Endometrium (tissue), 2 donors: Measurements from ENCODE around the gene RASAL3.
"Not testable (repeated sequence)": the region's sequence is repeated elsewhere in the genome, so short reads cannot be mapped to it uniquely, and the experiment has no call there.

Experiments used
- FAIRE-seq: peaks from 2 replicates; lab custom pipeline; 2012; peaks lifted over from hg19 to GRCh38; lab: Jason Lieb, UNC
- donor health status: control.
- donor health status: control.

The RASAL3 gene

GRCh38 chr19:15464394-15465385 lies at the start of gene RASAL3:
Gene RASAL3 (minus strand): TSS chr19:15464544. CDS start chr19:15464358, 186 bp downstream.
- no peak for FAIRE-seq

- no peak for FAIRE-seq
Observed at GRCh38 chr19:15511671-15512424, 47.5 kb upstream of the RASAL3 start.

GRCh38 chr19:15508035-15508710 lies 43.8 kb upstream of the RASAL3 start, which contains the start of gene CYP4F22:
Gene CYP4F22 (plus strand): TSS chr19:15508525. CDS start chr19:15525337, 16,812 bp downstream.
- FAIRE-seq: no peak

GRCh38 chr19:15507068-15508034 lies 43.0 kb upstream of the RASAL3 start:
- FAIRE-seq: no peak

- no peak for FAIRE-seq
Observed at GRCh38 chr19:15506074-15506571, 41.8 kb upstream of the RASAL3 start.

- FAIRE-seq: no peak
Observed at GRCh38 chr19:15502264-15502663, 37.9 kb upstream of the RASAL3 start.

- FAIRE-seq: no peak
Observed at GRCh38 chr19:15501596-15501995, 37.3 kb upstream of the RASAL3 start.

- no peak for FAIRE-seq
Observed at GRCh38 chr19:15498910-15499309, 34.6 kb upstream of the RASAL3 start.

GRCh38 chr19:15498156-15498858 lies 34.0 kb upstream of the RASAL3 start:
- FAIRE-seq: no peak

GRCh38 chr19:15495151-15495550 lies 30.8 kb upstream of the RASAL3 start:
- FAIRE-seq: no peak

- FAIRE-seq: no peak
Observed at GRCh38 chr19:15488489-15489226, 24.3 kb upstream of the RASAL3 start.

- FAIRE-seq: no peak
Observed at GRCh38 chr19:15487038-15487437, 22.7 kb upstream of the RASAL3 start.

- FAIRE-seq: not testable (repeated sequence)
Observed at GRCh38 chr19:15485768-15486167, 21.4 kb upstream of the RASAL3 start.

GRCh38 chr19:15480996-15481395 lies 16.7 kb upstream of the RASAL3 start:
- not testable (repeated sequence) for FAIRE-seq

GRCh38 chr19:15479391-15480345 lies 15.3 kb upstream of the RASAL3 start, which contains the start of gene PGLYRP2:
Gene PGLYRP2 (minus strand): TSS chr19:15479501. CDS start chr19:15479371, 130 bp downstream.
- FAIRE-seq: no peak

- FAIRE-seq: no peak
Observed at GRCh38 chr19:15476325-15476724, 12.0 kb upstream of the RASAL3 start.

GRCh38 chr19:15475611-15476010 lies 11.3 kb upstream of the RASAL3 start:
- no peak for FAIRE-seq

- no peak for FAIRE-seq
Observed at GRCh38 chr19:15475169-15475568, 10.8 kb upstream of the RASAL3 start.
